ENCODE results near the gene RGP1. TPM values are rescaled to one million over a fixed set of nuclear protein-coding genes. Genes with fewer than 3 reads are reported as not detected.

Gene RGP1
- total RNA-seq, 2 donors from 2014 or later, result 19.4 to 30.3 TPM

DNA sequence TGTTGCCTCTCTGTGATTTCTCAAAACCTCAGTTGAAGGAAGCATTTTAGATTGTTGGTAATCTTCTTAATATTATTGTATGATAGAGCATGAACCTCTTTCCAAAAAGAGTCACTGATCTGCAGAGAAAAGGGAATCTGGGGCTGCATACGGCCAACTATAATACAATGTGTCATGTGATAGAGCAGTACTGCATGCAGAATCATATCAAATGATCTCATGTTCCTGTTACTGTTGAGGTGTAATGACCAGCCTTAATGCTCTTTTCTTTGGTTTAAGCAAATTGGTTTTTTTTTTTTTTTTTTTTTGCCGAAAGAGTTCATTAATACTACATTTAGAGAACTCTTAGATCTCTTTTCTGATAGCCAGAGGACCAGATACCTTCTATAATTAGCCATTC lies 17.9 kb downstream of the RGP1 start:
- 83% methylated on average over 2 of the region's 2 CpGs for WGBS
- Histone ChIP-seq H3K36me3 (no peaks in the 10 kb centered on the region), H3K4me3 (no peak overlapping the region), H3K27ac (no peak overlapping the region), H3K27me3 (replicated peaks; ENCODE audit: insufficient read depth) (no peaks in the 10 kb centered on the region), H3K4me1 (replicated peaks) (peaks cover 19% of the 10 kb centered on the region), H3K9me3 (no peaks in the 10 kb centered on the region)
- intact Hi-C loops (cut with DNase I), result no loop called here
- no peak for DNase-seq (ENCODE audit: low spot score)
- TF ChIP-seq POLR2AphosphoS5 (IDR thresholded peaks at IDR 0.05), result no peak

DNA sequence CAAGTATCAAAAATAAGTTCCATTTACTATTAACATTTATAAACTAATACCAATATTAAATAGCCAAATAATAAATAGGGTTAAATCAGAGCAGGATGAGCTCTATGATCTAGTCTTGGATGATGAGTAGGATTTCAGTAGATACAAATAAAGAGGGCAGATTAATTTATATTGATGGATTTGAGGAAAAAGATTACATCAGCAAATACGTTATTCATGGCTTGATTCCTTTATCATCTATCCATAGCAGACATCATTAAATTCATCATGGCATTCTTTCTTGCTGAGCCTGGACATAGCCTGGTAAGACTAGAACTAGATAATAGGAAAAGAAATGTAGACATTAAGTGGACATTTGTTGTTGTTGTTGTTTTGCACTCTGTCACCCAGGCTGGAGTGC lies 18.4 kb downstream of the RGP1 start:
- 89% methylated on average over 1 of the region's 1 CpG for WGBS
- H3K27ac ChIP-seq, result no peak overlapping the region
- no peaks in the 10 kb centered on the region for H3K9me3 ChIP-seq
- intact Hi-C loops (cut with DNase I), result no loop called here
- no peak overlapping the region for H3K4me3 ChIP-seq
- H3K4me1 ChIP-seq (replicated peaks), result peaks cover 21% of the 10 kb centered on the region
- TF ChIP-seq POLR2A (IDR thresholded peaks at IDR 0.05) (no peak), POLR2AphosphoS5 (IDR thresholded peaks at IDR 0.05) (no peak)
- TF ChIP-seq, protein P1, sequence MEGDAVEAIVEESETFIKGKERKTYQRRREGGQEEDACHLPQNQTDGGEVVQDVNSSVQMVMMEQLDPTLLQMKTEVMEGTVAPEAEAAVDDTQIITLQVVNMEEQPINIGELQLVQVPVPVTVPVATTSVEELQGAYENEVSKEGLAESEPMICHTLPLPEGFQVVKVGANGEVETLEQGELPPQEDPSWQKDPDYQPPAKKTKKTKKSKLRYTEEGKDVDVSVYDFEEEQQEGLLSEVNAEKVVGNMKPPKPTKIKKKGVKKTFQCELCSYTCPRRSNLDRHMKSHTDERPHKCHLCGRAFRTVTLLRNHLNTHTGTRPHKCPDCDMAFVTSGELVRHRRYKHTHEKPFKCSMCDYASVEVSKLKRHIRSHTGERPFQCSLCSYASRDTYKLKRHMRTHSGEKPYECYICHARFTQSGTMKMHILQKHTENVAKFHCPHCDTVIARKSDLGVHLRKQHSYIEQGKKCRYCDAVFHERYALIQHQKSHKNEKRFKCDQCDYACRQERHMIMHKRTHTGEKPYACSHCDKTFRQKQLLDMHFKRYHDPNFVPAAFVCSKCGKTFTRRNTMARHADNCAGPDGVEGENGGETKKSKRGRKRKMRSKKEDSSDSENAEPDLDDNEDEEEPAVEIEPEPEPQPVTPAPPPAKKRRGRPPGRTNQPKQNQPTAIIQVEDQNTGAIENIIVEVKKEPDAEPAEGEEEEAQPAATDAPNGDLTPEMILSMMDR (IDR thresholded peaks at IDR 0.05), result no peak
- H3K36me3 ChIP-seq, result no peaks in the 10 kb centered on the region
- H3K27me3 ChIP-seq (replicated peaks; ENCODE audit: insufficient read depth), result no peaks in the 10 kb centered on the region
- DNase-seq (ENCODE audit: low spot score), result no peak

GRCh38 chr9:35769763-35770162 lies 20.7 kb downstream of the RGP1 start:
- intact Hi-C loops (cut with DNase I), result no loop called here
- Histone ChIP-seq H3K36me3 (no peaks in the 10 kb centered on the region), H3K9me3 (no peaks in the 10 kb centered on the region), H3K27ac (no peak overlapping the region), H3K4me1 (replicated peaks) (peaks cover 21% of the 10 kb centered on the region), H3K4me3 (no peak overlapping the region), H3K27me3 (replicated peaks; ENCODE audit: insufficient read depth) (no peaks in the 10 kb centered on the region)
- TF ChIP-seq, protein P1 (IDR thresholded peaks at IDR 0.05), result no peak
- no peak for TF ChIP-seq POLR2AphosphoS5 (IDR thresholded peaks at IDR 0.05)
- TF ChIP-seq POLR2A (IDR thresholded peaks at IDR 0.05), result no peak
- 90% methylated on average over 1 of the region's 1 CpG for WGBS
- DNase-seq (ENCODE audit: low spot score), result no peak

GRCh38 chr9:35771075-35771433 lies 22.0 kb downstream of the RGP1 start:
- no peaks in the 10 kb centered on the region for H3K9me3 ChIP-seq
- TF ChIP-seq, protein P1 (IDR thresholded peaks at IDR 0.05), result no peak
- peak; percentile 90 for TF ChIP-seq POLR2AphosphoS5 (IDR thresholded peaks at IDR 0.05)
- no peak for TF ChIP-seq POLR2A (IDR thresholded peaks at IDR 0.05)
- H3K27ac ChIP-seq, result peak overlapping the region; percentile 22 to 36
- 9% methylated on average over 4 of the region's 4 CpGs for WGBS
- H3K27me3 ChIP-seq (replicated peaks; ENCODE audit: insufficient read depth), result no peaks in the 10 kb centered on the region
- H3K4me1 ChIP-seq (replicated peaks), result peaks cover 21% of the 10 kb centered on the region
- intact Hi-C loops (cut with DNase I), result no loop called here
- H3K4me3 ChIP-seq, result no peak overlapping the region
- H3K36me3 ChIP-seq, result no peaks in the 10 kb centered on the region
- peak; percentile 81 for DNase-seq (ENCODE audit: low spot score)

GRCh38 chr9:35771534-35771933 lies 22.4 kb downstream of the RGP1 start:
- peak; percentile 46 for DNase-seq (ENCODE audit: low spot score)
- Histone ChIP-seq H3K4me1 (replicated peaks) (peaks cover 21% of the 10 kb centered on the region), H3K27ac (peak overlapping the region; percentile 22 to 36), H3K9me3 (no peaks in the 10 kb centered on the region), H3K27me3 (replicated peaks; ENCODE audit: insufficient read depth) (no peaks in the 10 kb centered on the region), H3K36me3 (no peaks in the 10 kb centered on the region), H3K4me3 (no peak overlapping the region)
- TF ChIP-seq POLR2A (IDR thresholded peaks at IDR 0.05) (no peak), POLR2AphosphoS5 (IDR thresholded peaks at IDR 0.05) (no peak)
- TF ChIP-seq, protein P1 (IDR thresholded peaks at IDR 0.05), result no peak
- intact Hi-C loops (cut with DNase I), result no loop called here
- WGBS, result 11% methylated on average over 1 of the region's 1 CpG

Data from prostate gland (tissue), 2 donors.